Activated naive CD4-positive, alpha-beta T cell treated with anti-CD3 and anti-CD28 coated beads for 36 hours (primary cell): ENCODE data around the gene FBXO17. TPM values are rescaled to one million over a fixed set of nuclear protein-coding genes. Genes with fewer than 3 reads are reported as not detected.

Source experiments
- total RNA-seq, 2 experiments: library from RNA; stranded (reverse); gene quantifications; one replicate each; pipeline ENCODE4 v1.2.3, GENCODE V29; 2021

Gene FBXO17
- total RNA-seq, 2 experiments from 2014 or later = 0.07 TPM; not detected in 1

Other genes with a start within 250 kb of the FBXO17 start
- gene CAPN12, start 231.3 kb downstream of the FBXO17 start, total RNA-seq = 1 to 10 TPM; 1.9 to 2.2 TPM
- gene LGALS7, start 202.2 kb downstream of the FBXO17 start, total RNA-seq = not detected
- not detected for gene LGALS7B, start 186.5 kb downstream of the FBXO17 start, total RNA-seq
- gene LGALS4, start 162.8 kb downstream of the FBXO17 start, total RNA-seq = not detected
- gene ECH1, start 143.9 kb downstream of the FBXO17 start, total RNA-seq = 100 to 1,000 TPM; 137 to 145 TPM
- 100 to 1,000 TPM; 777 to 829 TPM for gene HNRNPL, start 125.8 kb downstream of the FBXO17 start, total RNA-seq
- gene RINL, start 97.5 kb downstream of the FBXO17 start, total RNA-seq = 100 to 1,000 TPM; 107 to 117 TPM
- 10 to 100 TPM; 18.2 to 19.6 TPM for gene SIRT2, start 76.1 kb downstream of the FBXO17 start, total RNA-seq
- 10 to 100 TPM; 47.2 to 52.7 TPM for gene NFKBIB, start 75.8 kb downstream of the FBXO17 start, total RNA-seq
- gene CCER2, start 63.6 kb downstream of the FBXO17 start, total RNA-seq = under 1 TPM; 0.26 to 0.44 TPM
- gene SARS2, start 45.0 kb downstream of the FBXO17 start, total RNA-seq = 10 to 100 TPM; 43.6 to 52.6 TPM
- gene MRPS12, start 44.8 kb downstream of the FBXO17 start, total RNA-seq = 10 to 100 TPM; 49.0 to 56.0 TPM
- 1 to 10 TPM; 1.0 to 1.8 TPM for gene FBXO27, start 56.8 kb upstream of the FBXO17 start, total RNA-seq
- gene ACP7, start 108.6 kb upstream of the FBXO17 start, total RNA-seq = not detected
- 10 to 100 TPM; 16.9 to 18.1 TPM for gene PAK4, start 150.0 kb upstream of the FBXO17 start, total RNA-seq
- gene NCCRP1, start 221.2 kb upstream of the FBXO17 start, total RNA-seq = not detected
- not detected for gene SYCN, start 228.5 kb upstream of the FBXO17 start, total RNA-seq